H9 (cell line): ENCODE measurements around the gene S100P. TPM values are rescaled to one million over a fixed set of nuclear protein-coding genes. Genes with fewer than 3 reads are reported as not detected.

Experiments used
- DNase-seq: peaks from one replicate; pipeline ENCODE4 v3.0.0-alpha.2; 2017
- H2AFZ ChIP-seq: one replicate; pipeline ENCODE4 v1.6.1; 2013; ENCODE audit warnings: mild to moderate bottlenecking, low read length, control low read depth, moderate library complexity
- H2AK5ac ChIP-seq: 2 replicates; pipeline ENCODE4 v1.6.1; 2013; ENCODE audit warnings: low read length, control low read depth, mixed read lengths; ENCODE audit not compliant: insufficient read length
- H2BK120ac ChIP-seq: one replicate; pipeline ENCODE4 v1.6.1; 2013; ENCODE audit warnings: low read depth, mild to moderate bottlenecking, low read length, control low read depth, inconsistent platforms; ENCODE audit not compliant: poor library complexity, severe bottlenecking
- H2BK12ac ChIP-seq: 2 replicates; pipeline ENCODE4 v1.6.1; 2013; ENCODE audit warnings: low read length, control low read depth, mixed read lengths, low read depth; ENCODE audit not compliant: insufficient read length
- H2BK15ac ChIP-seq: 2 replicates; pipeline ENCODE4 v1.6.1; 2013; ENCODE audit warnings: low read depth, low read length, control low read depth
- H2BK20ac ChIP-seq: one replicate; pipeline ENCODE4 v1.6.1; 2013; ENCODE audit warnings: low read depth, mild to moderate bottlenecking, low read length, control low read depth, inconsistent platforms; ENCODE audit not compliant: poor library complexity, severe bottlenecking
- H2BK5ac ChIP-seq: 2 replicates; pipeline ENCODE4 v1.6.1; 2013; ENCODE audit warnings: low read length, control low read depth, mixed read lengths; ENCODE audit not compliant: insufficient read length
- H3K14ac ChIP-seq: 2 replicates; pipeline ENCODE4 v1.6.1; 2013; ENCODE audit warnings: low read length, control low read depth; ENCODE audit not compliant: insufficient read depth
- H3K18ac ChIP-seq: 2 replicates; pipeline ENCODE4 v1.6.1; 2013; ENCODE audit warnings: low read depth, mild to moderate bottlenecking, mixed read lengths, low read length, control low read depth; ENCODE audit not compliant: insufficient read length
- H3K23ac ChIP-seq: 2 replicates; pipeline ENCODE4 v1.6.1; 2013; ENCODE audit warnings: low read length, control low read depth, mixed read lengths, low read depth; ENCODE audit not compliant: insufficient read length
- H3K23me2 ChIP-seq: 2 replicates; pipeline ENCODE4 v1.6.1; 2013; ENCODE audit warnings: low read depth, mild to moderate bottlenecking, mixed read lengths, low read length, control low read depth; ENCODE audit not compliant: insufficient read length, poor library complexity, severe bottlenecking
- H3K27ac ChIP-seq: 2 replicates; pipeline ENCODE4 v1.5.1; 2013; ENCODE audit warnings: low read length, control low read depth, mixed read lengths, low read depth; ENCODE audit not compliant: insufficient read length
- H3K27me3 ChIP-seq: 2 replicates; pipeline ENCODE4 v1.6.1; 2013; ENCODE audit warnings: low read length, control low read depth, inconsistent platforms; ENCODE audit not compliant: insufficient read depth
- H3K4ac ChIP-seq: 2 replicates; pipeline ENCODE4 v1.6.1; 2013; ENCODE audit warnings: low read depth, mild to moderate bottlenecking, control low read depth, inconsistent platforms, low read length, moderate library complexity
- H3K4me1 ChIP-seq: 2 replicates; pipeline ENCODE4 v1.6.1; 2013; ENCODE audit warnings: low read length, control low read depth, inconsistent platforms; ENCODE audit not compliant: insufficient read depth
- H3K4me2 ChIP-seq: 2 replicates; pipeline ENCODE4 v1.6.1; 2013; ENCODE audit warnings: low read length, control low read depth, mixed read lengths; ENCODE audit not compliant: insufficient read length, insufficient read depth
- H3K56ac ChIP-seq: 2 replicates; pipeline ENCODE4 v1.6.1; 2013; ENCODE audit warnings: low read depth, mild to moderate bottlenecking, mixed read lengths, low read length, control low read depth; ENCODE audit not compliant: insufficient read length
- H3K79me1 ChIP-seq: 2 replicates; pipeline ENCODE4 v1.6.1; 2013; ENCODE audit warnings: low read depth, mild to moderate bottlenecking, moderate library complexity, low read length, control low read depth, inconsistent platforms; ENCODE audit not compliant: insufficient read depth, poor library complexity, severe bottlenecking
- H3K79me2 ChIP-seq: 2 replicates; pipeline ENCODE4 v1.6.1; 2013; ENCODE audit warnings: low read length, control low read depth, inconsistent platforms; ENCODE audit not compliant: insufficient read depth
- H3K9ac ChIP-seq: 2 replicates; pipeline ENCODE4 v1.6.1; 2013; ENCODE audit warnings: low read length, control low read depth, mixed read lengths; ENCODE audit not compliant: insufficient read length; ENCODE audit errors: extremely low read depth
- H3K9me3 ChIP-seq: one replicate; pipeline ENCODE4 v1.6.1; 2013; ENCODE audit warnings: low read depth, low read length, inconsistent platforms; ENCODE audit not compliant: control insufficient read depth
- H3T11ph ChIP-seq: one replicate; pipeline ENCODE4 v1.6.1; 2013; ENCODE audit warnings: mild to moderate bottlenecking, low read length, control low read depth, inconsistent platforms
- H4K20me1 ChIP-seq: one replicate; pipeline ENCODE4 v1.6.1; 2013; ENCODE audit not compliant: control insufficient read depth, insufficient read length, insufficient read depth
- H4K5ac ChIP-seq: 2 replicates; pipeline ENCODE4 v1.6.1; 2013; ENCODE audit warnings: low read depth, mild to moderate bottlenecking, mixed read lengths, low read length, control low read depth; ENCODE audit not compliant: insufficient read length
- H4K8ac ChIP-seq: replicated peaks from 2 replicates; pipeline ENCODE4 v1.6.1; 2013; ENCODE audit warnings: low read length, control low read depth, mixed read lengths, low read depth; ENCODE audit not compliant: insufficient read length
- H4K91ac ChIP-seq: 2 replicates; pipeline ENCODE4 v1.6.1; 2013; ENCODE audit warnings: low read depth, mild to moderate bottlenecking, moderate library complexity, mixed read lengths, low read length, control low read depth; ENCODE audit not compliant: insufficient read length
- H3K27ac Mint-ChIP-seq, 3 experiments: 2 replicates in 2 of 3; 3 replicates in 1 of 3; pipeline ENCODE4 v1.8.0; 2020 to 2021; ENCODE audit warnings: mixed read lengths in 3 of 3, mild to moderate bottlenecking in 1 of 3, moderate library complexity in 1 of 3
- H3K27me3 Mint-ChIP-seq: 2 replicates; pipeline ENCODE4 v1.8.0; 2021; ENCODE audit warnings: low read depth, mild to moderate bottlenecking, moderate library complexity, mixed read lengths
- H3K36me3 Mint-ChIP-seq, 3 experiments: 2 replicates in 2 of 3; 3 replicates in 1 of 3; pipeline ENCODE4 v1.8.0; 2020 to 2021; ENCODE audit warnings: low read depth in 3 of 3, mixed read lengths in 3 of 3; ENCODE audit not compliant: insufficient read depth in 1 of 3
- H3K4me1 Mint-ChIP-seq, 2 experiments: 2 replicates each; pipeline ENCODE4 v1.8.0; 2020; ENCODE audit warnings: mixed read lengths in 2 of 2
- H3K4me3 Mint-ChIP-seq, 2 experiments: 2 replicates in 1 of 2; 3 replicates in 1 of 2; pipeline ENCODE4 v1.8.0; 2020 to 2021; ENCODE audit warnings: mild to moderate bottlenecking in 2 of 2, mixed read lengths in 2 of 2, moderate library complexity in 1 of 2
- H3K9me3 Mint-ChIP-seq, 2 experiments: 2 replicates in 1 of 2; 3 replicates in 1 of 2; pipeline ENCODE4 v1.8.0; 2020; ENCODE audit warnings: mild to moderate bottlenecking in 2 of 2, mixed read lengths in 2 of 2, moderate library complexity in 1 of 2
- WGBS: extraction: QIAGEN DNeasy Blood & Tissue Kit; methylation state at CpG from one replicate; pipeline ENCODE4 v1.1.7; 2013; ENCODE audit warnings: missing lambda C conversion rate, low lambda C conversion rate, mixed read lengths; ENCODE audit not compliant: insufficient read length; ENCODE audit errors: extremely low coverage; 5-methylcytosine and 5-hydroxymethylcytosine counted together
- total RNA-seq: library from RNA; stranded (reverse); gene quantifications from 2 replicates; pipeline ENCODE4 v1.2.1, GENCODE V29; 2021
- TF ChIP-seq, protein P1 (sequence below): fragments of 200-600 bp; sonication (generic); conservative IDR thresholded peaks from 3 replicates; pipeline ENCODE4 v1.8.0; 2021; ENCODE audit warnings: antibody characterized with exemption, mild to moderate bottlenecking

S100P gene
- total RNA-seq, 1 experiment from 2014 or later = not detected

- Histone ChIP-seq H2BK12ac (no peak overlapping the region), H3K9ac (peak overlapping the region; percentile 46), H3K4me2 (peak overlapping the region; percentile 64), H3K4ac (no peak overlapping the region), H3K4me1 (peaks cover 5% of the 10 kb centered on the region), H2BK120ac (no peak overlapping the region), H3K23me2 (peaks cover 5% of the 10 kb centered on the region), H4K5ac (no peak overlapping the region), H3T11ph (no peak overlapping the region), H3K27ac (no peak overlapping the region), H3K79me1 (peaks cover 6% of the 10 kb centered on the region), H3K79me2 (peaks cover 12% of the 10 kb centered on the region; the same call in 1 of the 2 replicates), H3K14ac (no peak overlapping the region; the same call in 1 of the 2 replicates), H3K18ac (no peak overlapping the region), H3K23ac (no peak overlapping the region), H3K27me3 (no peaks in the 10 kb centered on the region; the same call in 1 of the 2 replicates), H4K20me1 (no peaks in the 10 kb centered on the region), H2AFZ (no peak overlapping the region), H2BK20ac (no peak overlapping the region), H2BK15ac (no peak overlapping the region), H3K56ac (no peak overlapping the region), H4K91ac (no peak overlapping the region), H4K8ac (no peak overlapping the region), H3K9me3 (no peaks in the 10 kb centered on the region), H2AK5ac (no peak overlapping the region), H2BK5ac (no peak overlapping the region)
- Mint-ChIP-seq H3K27me3 (peaks cover 20% of the 10 kb centered on the region), H3K4me1 (peaks cover 29 to 33% of the 10 kb centered on the region in 2 experiments), H3K36me3 (peaks cover 31 to 33% (median 32%) of the 10 kb centered on the region in 3 experiments), H3K4me3 (peak overlapping the region; percentile 90 to 94), H3K27ac (peak overlapping the region; percentile 74 to 94 (median 82); a peak in 4 of 7 replicates), H3K9me3 (peaks cover 6% of the 10 kb centered on the region in 2 experiments; a peak in 2 of 5 replicates)
- TF ChIP-seq, protein P1, sequence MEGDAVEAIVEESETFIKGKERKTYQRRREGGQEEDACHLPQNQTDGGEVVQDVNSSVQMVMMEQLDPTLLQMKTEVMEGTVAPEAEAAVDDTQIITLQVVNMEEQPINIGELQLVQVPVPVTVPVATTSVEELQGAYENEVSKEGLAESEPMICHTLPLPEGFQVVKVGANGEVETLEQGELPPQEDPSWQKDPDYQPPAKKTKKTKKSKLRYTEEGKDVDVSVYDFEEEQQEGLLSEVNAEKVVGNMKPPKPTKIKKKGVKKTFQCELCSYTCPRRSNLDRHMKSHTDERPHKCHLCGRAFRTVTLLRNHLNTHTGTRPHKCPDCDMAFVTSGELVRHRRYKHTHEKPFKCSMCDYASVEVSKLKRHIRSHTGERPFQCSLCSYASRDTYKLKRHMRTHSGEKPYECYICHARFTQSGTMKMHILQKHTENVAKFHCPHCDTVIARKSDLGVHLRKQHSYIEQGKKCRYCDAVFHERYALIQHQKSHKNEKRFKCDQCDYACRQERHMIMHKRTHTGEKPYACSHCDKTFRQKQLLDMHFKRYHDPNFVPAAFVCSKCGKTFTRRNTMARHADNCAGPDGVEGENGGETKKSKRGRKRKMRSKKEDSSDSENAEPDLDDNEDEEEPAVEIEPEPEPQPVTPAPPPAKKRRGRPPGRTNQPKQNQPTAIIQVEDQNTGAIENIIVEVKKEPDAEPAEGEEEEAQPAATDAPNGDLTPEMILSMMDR = no peak
- no CpG with 5 or more reads among the region's 89 CpGs for WGBS
- peak; percentile 96 for DNase-seq
Observed at GRCh38 chr4:6673660-6674499, 19.8 kb upstream of the S100P start.
